ENCODE results near the gene KCNMA1.
A peak's percentile ranks its signal among the peaks of the same experiment; 100 is the strongest.
"Not testable (repeated sequence)": the region's sequence is repeated elsewhere in the genome, so short reads cannot be mapped to it uniquely, and the experiment has no call there.

KCNMA1 gene

GRCh38 chr10:77661674-77662073 is 24.1 kb upstream of the KCNMA1 start:
- ATAC-seq: no peak

DNA sequence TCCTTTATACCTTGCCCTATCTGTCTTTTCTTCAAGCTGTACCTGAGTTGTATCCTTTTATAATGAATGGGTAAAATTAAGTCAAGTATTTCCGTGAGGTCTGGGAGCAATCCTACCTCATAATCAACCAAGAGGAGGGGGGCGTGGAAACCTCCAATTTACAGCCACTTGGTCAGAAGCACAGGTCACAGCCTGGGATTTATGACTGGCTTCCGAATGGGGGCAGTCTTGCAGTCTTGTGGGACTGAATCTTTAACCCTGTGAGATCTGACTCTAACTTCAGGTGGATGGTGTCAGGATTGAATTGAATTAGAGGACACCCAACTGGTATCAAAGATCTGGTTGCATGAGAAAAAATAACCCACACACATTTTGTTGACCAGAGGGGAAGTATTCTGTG is 23.5 kb upstream of the KCNMA1 start:
- ATAC-seq: no peak

GRCh38 chr10:77659046-77659670 is 21.6 kb upstream of the KCNMA1 start:
- ATAC-seq: not testable (repeated sequence)

- no peak for ATAC-seq
Observed at GRCh38 chr10:77653210-77653609, 15.6 kb upstream of the KCNMA1 start.

GRCh38 chr10:77649333-77650331 is 12.0 kb upstream of the KCNMA1 start:
- no peak for ATAC-seq

- no peak for ATAC-seq
Observed at GRCh38 chr10:77648472-77648871, 10.9 kb upstream of the KCNMA1 start.

- ATAC-seq: no peak
Observed at GRCh38 chr10:77647543-77648293, 10.1 kb upstream of the KCNMA1 start.

DNA sequence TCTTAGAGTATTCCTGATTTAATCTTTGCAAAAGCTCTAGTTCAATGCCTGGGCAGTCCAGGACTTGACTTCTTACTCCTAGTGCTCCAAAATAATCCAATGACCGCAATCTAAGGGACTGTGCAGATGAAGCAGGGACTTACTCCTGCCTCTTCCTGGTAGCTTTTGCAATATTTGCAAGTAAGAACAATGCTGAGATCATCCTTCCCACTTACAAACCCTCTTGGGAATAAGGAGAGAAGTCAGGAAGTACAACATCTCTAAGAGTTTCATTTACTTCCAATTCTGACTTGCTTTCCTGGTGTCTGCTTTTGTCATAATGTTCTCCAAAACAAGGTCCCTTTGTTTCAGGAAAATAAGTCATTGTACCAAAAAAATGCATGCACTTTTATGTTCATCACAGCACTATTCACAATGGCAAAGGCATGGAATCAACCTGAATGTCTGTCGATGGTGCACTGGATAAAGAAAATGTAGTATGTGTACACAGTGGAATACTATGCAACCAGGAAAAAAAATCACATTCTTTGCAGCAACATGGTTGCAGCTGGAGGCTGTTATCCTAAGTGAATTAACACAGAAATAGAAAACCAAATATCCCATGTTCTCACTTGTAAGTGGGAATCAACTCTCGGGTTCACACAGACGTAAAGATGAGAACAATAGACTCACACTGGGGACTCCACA is 7.1 kb upstream of the KCNMA1 start:
- ATAC-seq: no peak

GRCh38 chr10:77643795-77644468 is 6.3 kb upstream of the KCNMA1 start:
- no peak for ATAC-seq

DNA sequence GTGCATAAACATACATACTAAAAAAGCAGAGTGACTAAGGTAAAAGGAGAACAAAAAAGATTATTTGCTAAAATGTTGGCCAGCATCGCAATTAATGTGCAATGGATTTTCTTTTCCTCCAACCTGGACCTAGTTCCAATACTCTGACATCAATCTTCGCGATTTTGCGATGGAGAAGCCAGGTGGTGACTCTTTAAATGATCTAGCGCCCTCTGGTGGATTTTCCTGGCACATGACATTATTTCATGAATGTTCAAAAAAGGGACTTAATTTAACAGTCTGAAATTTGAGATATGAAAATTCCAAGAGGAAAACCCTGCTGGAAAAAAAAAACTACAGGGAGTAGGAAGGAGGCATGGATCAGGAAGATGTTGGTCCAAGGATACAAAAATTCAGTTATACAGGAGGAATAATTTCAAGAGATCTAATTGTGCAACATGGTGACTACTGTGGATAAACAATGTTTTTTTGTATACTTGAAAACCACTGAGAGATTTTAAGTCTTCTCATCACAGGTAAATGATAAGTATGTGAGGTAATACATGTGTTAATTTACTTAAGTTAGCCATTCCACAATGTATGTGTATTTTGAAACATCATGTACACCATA is 4.3 kb upstream of the KCNMA1 start:
- no peak for ATAC-seq

DNA sequence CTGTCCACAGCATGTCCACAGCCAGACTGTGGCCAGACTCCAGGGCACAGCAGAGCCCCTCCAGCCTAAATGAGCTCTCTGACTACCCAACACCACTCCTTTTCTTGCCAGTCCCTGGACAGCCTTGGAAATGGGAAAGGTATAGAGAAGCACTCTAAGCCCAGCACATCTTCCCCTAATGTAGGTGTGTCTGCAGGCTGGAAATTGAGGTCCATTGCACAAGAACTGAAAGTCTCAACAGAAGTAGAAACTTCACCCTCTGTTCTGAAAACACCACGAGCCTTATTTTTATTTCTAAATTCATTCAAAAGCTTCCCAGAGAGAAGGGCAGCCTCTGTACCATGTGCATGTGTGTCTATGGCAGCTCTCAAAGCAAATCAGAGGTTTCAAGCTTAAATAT is 3.7 kb upstream of the KCNMA1 start:
- peak in 1 of 2 donors; percentile 17 for ATAC-seq

DNA sequence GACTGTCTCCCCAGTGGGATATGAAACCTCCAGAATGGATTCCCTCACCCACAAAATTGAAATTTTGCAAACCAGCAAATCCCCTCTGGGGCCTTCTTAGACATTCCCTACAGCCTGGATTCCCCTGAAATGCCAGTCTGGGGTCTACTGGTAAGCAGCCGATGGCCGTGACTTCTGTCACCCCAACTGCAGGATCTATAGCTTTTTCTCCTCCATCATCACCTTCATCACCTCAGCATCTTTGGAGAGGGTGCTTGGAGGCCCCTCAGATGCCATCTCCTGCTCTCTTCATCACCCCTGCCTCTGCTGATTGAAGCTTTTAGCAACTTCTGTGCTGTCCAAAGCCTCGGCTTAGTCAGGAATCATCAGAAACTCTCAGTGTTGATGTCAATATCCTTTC is 2.6 kb upstream of the KCNMA1 start:
- no peak for ATAC-seq

- ATAC-seq: no peak
Observed at GRCh38 chr10:77639756-77640155, 2.1 kb upstream of the KCNMA1 start.

GRCh38 chr10:77638321-77639101 is 903 bp upstream of the KCNMA1 start:
- ATAC-seq: no peak

- no peak for ATAC-seq
Observed at GRCh38 chr10:77636967-77637531, 559 bp downstream of the KCNMA1 start.

DNA sequence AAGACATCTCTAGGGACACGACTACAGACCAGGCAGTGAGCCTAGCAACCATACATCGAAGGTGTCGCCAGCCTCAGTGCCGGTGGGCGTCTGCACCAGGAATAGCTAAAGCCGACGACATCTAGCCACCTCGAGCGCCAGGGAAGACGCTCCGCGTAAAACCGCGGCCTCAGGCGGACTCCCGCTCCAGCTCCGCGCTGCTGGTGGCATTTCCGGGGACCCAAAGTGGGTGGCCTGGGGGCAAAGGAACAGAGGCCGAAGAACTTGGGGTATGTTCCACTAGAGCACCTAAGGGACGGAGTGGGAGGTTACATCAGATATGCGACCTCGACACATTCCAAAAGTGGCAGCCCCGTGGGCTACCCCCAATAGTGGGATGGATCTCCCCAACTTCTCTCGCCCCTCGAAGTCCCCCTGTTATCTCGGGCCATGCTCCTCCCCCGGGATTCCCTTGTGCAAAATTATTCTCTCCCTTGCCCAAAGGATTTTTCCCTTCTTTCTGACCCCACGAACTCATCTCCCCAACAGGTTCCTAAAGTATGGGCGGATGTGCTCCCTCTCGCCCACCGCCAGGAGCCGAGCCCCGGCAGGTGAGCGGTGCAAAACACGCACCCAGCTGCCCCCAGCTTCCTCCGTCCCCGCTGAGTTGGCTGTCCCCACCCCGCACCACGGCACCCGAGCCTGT is 1.2 kb downstream of the KCNMA1 start:
- ATAC-seq: no peak

- no peak for ATAC-seq
Observed at GRCh38 chr10:77635402-77636227, 2.0 kb downstream of the KCNMA1 start.

DNA sequence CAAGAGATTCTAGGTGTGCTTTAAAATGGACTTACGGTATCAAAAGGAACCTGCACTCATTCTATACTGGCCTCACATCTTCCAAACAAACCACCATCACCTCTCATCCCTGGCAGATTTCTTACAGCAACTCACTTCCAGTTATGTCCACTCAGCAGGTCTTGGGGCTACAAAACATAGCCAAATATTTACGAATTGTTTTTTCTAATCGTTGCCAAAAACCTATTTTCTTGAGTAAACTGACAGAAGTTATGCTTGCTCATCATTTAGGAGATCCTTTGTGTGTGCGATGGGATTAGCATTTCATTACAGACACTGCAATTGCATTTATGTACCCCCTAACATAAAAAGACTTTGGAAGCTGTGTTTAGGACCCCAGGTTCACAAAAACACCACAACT is 2.7 kb downstream of the KCNMA1 start:
- no peak for ATAC-seq

GRCh38 chr10:77633376-77633775 is 4.2 kb downstream of the KCNMA1 start:
- ATAC-seq: no peak

Measured in activated CD4-positive, CD25-positive, alpha-beta regulatory T cell treated with anti-CD3 and anti-CD28 coated beads, Interleukin-2, amount 50 U/mL, for 24 hours (primary cell).